NCI-H2171 treated with DMSO at 0.1 percent for 48 hours (cell line): ENCODE data around the gene RPLP1.

ENCODE experiments used
- DNase-seq: peaks from one replicate; lab custom pipeline; 2025; lab: John Stamatoyannopoulos, UW

RPLP1 gene

DNA sequence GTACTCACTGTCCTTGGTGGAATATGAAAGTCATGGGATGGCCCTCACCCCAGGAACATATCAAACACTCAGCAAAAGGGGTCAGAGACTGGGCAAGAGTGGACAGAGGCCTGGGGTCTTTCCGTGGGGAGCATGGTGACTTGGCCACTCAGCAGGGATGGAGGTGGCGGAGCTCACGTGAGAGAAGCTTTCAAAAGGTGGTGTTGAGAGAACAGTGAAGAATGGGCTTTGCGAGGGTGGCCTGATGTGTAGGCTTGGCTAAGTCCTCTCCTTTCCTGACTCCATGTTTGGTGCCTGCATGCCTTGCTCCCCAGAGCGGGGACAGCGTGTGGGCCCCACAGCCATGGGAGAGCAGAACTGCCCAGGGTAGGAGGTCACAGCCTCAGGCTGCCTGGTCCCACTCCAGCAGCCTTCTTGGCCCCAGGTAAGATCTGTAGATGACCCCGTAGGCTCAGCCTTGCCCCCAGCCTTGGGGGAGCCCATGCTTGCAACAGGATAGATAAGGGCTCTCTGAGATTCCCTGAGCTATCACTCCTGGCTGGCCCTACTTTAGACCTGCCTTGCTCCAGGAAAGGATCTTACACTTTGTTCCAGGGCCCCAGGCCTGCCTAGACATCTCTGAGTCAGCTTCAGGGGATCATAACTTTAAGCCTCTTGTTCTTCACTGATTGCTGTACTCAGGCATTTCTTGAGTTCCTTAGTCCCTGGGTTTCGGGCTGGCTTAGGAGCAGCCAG lies 17.0 kb downstream of the RPLP1 start:
- DNase-seq = no peak

DNA sequence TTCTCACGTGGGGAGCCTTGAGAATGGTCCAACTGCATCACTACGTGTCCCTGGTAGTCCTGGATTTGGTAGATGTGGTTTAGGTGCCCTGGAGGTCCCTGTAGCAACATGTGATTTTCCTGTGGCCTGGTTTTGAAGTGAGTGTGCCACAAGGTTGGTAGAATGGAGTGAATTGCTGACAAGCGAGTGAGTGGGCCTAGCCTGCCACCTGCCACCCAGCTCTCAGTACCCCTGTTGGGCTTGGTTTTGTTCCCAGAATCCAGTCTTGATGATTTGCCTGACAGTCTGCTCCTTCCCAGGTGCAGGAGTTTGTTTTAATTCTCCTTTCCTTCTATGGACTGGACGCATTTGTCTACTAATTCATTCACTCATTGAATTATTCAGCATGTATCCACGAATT lies 19.4 kb downstream of the RPLP1 start:
- DNase-seq = no peak

DNA sequence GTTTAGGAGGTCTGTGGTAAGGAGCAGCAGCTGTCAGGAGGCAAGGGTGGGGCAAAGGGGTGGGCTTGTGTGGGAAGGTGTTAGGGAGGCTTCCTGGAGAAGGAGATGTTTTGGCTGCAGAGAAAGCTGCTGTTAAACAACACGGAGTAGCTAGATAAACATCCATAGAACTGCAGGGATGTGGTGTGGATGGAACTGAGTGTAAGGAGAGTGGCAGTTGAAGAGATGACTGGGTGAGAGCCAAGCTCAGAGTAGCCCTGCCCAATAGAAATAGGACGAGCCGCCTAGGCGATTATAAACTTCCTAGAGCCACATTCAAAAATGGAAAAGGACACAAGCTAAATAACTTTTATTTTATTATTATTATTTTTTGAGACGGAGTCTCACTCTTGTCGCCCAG lies 19.9 kb downstream of the RPLP1 start:
- DNase-seq = no peak

DNA sequence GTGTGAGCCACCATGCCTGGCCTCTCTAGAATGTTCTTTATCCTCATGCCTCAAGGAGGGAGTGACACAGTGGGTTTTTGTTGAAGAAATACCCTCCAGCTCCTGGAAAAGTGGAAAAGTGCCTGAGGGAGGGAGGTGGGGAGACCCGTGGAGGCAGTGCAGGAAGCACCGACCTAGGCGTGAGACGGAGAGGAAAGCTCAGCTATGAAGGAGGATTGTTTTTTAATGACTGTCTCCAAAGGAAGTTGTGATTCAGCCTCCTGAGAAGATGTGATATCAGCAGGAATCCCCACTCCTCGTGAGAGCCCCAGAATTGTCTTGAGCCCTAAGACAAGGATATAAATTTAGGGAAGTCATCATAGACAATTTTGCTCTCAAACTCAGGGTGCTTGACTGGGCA lies 21.7 kb downstream of the RPLP1 start:
- no peak for DNase-seq

DNA sequence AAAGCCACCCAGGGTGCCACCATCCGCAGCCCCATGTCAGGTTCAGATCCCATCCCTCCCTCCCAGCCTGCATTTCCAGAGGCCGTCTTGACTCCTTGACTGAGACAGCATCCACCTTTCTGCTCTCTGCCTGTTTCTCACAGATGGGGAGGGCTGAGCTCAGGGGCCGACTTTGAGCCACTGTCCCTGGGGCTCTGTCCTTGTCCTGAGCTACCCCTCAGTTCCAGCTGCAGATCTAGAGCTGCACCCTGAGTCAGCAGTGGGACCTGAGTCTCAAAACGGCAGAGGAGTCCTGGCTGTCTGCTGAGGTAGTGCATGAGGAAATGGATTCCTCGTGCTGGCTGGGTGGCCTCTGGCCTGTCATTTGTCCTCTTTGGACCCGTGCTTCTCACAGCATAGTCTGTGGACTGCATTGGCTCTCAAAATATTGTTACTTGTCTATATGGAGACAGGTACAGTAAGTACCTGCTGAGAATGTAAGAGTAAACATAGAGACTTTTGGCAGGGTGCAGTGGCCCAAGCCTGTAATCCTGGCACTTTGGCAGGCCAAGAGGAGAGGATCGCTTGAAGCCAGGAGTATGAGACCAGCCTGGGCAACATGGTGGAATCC lies 22.3 kb downstream of the RPLP1 start:
- DNase-seq = no peak

DNA sequence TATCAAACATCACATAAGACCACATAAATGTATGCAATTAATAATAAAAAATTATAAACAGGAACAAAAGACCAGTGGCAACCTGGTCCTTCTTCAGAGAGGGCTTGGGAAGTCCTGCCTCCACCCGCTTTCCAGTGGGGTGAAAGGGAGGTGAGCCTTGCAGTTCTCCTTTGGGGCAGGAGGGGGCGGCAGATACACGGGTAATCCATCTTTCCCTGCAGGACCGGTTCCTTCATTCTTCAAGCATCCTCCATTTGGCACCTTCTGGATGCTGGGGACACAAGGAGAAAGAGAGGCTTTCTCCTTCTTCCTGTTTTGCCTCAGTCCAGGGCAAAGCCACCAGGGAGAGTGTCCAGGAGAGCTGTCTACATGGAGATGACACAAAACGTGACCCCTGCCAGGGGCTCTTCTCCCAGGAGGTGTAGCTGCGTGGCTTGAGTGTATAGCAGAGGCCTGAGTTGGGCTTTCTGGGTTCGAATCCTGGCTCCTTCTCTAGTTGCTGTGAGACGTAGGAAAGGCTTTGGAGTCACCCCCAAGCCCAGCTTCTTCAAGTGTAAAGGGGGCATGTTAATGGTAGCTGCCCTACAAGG lies 23.2 kb downstream of the RPLP1 start:
- DNase-seq = peak; percentile 65

DNA sequence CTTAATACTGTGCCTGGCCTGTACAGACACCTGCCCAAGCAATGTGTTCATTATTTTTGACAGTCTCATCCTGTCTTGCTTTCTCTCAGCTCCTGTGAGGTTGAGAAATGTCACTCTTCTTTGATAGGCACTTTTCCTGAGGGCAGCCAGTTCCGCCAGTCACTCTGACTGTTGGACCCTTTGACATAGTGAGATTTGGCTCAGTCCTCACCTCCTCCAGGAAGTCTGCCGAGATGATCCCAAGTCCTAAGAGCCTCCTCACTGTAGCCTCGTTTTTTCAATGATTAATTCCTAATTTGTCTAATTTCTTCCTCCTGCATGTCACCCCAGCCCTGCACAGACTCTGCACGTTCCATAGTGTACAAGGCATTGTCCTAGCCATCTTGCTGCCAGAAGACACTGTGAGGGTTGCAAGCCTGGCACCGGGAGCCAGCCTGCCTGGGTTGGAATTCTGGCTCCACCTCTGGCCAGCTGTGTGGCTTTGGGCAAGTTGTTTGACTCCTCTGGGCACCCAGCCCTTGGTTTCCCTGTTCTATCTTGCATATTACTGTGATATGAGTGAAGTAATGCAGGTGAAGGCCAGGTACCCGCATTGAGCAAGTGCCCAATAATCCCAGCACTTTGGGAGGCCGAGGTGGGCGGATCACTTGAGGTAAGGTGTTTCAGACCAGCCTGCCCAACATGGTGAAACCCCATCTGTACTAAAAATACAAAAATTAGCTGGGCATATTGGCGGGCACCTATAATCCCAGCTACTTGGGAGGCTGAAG lies 24.3 kb downstream of the RPLP1 start:
- DNase-seq = no peak

DNA sequence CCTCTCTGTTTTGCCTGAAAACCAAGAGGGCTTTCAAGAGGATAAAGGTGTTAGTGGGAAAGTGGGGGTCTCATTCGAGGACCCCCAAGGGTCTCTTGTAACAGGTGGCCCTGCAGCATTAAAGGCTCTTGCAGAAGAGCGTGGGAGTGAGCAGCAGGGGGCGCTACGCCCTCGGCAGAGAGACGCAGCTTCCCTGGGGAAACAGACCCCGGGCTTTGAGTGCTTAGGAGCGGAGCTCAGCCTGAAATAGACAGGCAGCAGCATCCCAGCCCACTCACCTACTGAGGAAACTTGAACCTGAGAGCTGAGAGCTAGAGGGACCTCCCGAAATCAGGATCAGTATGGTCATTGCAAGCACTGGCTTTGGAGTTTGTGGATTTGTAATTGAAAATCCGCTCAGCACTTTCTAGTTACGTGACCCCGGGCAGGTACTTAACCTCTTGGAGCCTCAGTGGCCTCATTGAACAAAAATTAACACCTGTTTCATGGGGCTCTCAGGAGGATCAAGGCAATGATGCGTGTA lies 25.7 kb downstream of the RPLP1 start:
- peak; percentile 87 for DNase-seq

DNA sequence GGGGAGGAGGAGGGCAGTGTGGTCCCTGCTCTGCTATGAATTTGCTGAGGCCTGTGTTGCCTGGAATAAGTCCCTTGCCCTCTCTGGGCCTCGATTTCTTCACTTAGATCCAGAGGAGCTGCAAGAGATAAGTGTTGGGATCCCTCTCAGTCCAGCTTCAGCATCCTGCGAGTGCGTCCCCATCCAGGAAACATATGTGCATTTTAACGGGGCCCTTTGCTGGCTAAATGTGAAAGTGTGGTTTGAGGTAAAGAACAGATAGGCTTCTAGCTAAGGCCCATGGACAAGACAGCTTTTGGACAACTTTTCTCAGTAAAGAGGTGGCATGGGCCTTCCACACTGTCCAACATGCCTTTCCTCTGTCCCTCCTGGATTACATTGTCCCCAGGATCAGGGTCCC lies 26.5 kb downstream of the RPLP1 start:
- DNase-seq = no peak

DNA sequence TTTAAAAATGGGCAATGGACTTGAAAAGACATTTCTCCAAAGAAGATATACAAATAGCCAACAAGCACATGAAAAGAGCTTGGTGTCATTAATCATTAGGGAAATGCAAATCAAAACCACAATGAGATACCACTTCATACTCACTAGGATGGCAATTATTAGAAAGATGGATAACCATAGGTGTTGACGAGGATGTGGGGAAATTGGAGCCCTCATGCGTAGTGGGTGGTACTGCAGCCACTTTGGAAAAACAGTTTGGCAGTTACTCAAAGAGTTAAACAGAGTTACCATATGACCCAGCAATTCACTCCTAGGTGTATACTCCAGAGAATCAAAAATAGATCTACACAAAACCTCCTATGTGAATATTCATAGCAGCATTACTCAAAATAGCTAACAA lies 27.4 kb downstream of the RPLP1 start:
- no peak for DNase-seq

DNA sequence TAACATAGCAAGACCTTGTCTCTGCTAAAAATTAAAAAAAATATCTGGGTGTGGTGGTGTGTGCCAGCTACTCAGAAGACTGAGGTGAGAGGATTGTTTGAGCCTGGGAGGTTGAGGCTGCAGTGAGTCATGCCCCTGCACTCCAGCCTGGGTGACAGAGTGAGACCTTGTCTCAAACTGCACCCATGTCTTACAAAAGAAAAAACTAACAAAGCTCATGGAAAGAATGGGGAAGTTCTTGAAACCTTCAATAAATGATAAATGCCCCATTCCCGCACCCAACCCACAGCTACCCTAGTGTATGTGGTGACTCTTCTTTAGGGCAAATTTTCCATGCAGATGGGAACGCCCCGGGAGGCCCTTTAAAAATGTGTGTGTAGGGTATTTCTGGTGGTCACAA lies 28.3 kb downstream of the RPLP1 start:
- DNase-seq = no peak

DNA sequence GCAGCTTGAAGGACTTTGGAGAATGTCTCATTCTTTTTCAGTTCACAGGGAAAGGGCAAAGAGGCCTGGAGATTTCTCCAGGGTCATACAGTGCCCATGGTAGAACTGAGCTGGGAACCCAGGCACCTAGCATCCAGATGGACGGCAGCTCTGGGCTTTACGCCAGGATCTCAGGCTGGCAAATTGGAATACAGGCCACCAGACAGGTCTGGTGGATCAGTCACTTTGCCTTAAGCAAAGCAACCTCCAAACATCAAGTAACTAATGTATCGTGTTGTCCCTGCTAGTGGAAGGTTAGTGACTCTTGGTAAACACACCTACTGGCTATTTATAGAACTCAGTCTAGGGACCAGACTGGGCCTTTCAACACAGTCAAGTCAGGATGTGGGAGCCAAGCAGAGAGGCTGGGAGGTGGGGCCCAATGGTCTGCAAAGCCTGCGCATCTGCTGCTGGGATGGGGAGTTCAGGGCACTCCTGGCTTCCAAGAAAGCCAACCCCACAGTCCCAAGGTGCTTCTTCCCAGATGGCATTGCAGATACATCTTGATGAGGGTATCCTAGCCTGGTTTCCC lies 30.2 kb downstream of the RPLP1 start:
- DNase-seq = no peak

DNA sequence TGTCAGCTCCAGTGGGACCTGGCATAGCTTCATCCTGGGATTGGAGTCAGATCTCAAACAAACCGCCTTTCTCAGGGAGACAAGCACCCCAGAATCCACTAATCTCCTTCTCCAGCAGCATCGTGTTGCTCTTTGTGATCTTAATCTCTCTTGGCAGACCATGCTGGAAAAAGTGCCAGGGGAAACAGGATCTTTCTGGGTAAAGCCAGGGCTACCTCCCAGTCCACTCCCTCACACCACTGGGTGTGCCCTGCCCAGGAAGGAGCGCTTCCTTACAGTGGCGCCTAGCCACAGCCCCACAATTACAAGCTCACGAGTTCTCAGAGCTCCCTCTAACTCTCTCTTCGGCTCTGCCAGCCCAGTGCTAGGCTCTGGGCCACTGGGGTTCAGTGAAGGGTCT lies 32.2 kb downstream of the RPLP1 start:
- no peak for DNase-seq

DNA sequence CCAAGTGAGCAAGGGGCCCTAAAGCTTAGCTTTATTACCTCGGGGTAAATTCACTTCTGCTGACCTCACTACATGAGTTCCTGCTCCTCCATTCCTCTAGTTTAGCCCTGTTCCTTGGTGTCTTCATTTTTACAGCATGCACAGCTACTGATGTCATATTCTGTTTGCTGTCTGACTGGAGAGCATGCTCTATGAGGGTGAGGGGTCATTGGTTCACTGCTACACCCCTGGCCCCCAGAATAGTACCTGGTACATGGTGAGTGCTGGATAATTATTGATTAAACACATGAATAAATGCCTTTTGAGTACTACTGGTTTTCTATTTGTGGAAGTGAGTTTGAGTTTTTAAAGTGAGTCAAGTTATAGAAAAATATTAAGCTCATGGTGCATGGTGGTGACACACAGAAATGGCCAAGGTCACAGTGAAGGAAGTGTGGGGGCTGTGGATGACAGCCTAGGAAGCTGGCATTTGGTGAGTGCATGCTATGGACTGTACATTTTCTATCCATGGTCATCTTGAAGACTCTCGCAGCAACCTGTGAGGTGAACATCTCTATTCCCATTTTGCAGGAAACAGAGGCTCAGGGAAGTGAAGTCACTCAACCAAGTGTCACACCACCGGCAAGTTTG lies 34.0 kb downstream of the RPLP1 start:
- no peak for DNase-seq

DNA sequence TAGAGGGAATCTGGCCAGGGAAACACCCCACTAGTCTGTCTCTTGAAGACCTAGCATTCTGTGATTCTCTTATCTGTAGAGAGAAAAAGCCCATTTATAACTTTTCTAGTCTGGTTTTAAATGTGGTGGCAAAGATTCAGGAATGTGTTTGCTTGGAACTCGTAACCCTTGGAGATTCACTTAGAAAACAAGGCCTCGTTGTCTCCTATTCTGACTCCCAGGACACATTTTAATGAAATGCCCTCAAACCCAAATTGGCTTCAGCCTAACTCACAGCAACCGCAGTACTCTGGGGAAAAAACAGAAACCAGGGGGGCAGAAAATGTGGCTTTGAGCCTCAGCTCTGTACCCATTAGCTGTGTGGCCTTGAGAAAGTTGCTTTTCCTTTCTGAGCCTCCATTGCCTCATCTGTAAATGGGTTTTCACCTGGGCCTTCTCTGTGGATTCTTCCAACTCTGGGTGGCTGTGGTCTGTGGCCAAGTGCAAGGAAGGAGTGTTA lies 36.5 kb downstream of the RPLP1 start:
- no peak for DNase-seq

DNA sequence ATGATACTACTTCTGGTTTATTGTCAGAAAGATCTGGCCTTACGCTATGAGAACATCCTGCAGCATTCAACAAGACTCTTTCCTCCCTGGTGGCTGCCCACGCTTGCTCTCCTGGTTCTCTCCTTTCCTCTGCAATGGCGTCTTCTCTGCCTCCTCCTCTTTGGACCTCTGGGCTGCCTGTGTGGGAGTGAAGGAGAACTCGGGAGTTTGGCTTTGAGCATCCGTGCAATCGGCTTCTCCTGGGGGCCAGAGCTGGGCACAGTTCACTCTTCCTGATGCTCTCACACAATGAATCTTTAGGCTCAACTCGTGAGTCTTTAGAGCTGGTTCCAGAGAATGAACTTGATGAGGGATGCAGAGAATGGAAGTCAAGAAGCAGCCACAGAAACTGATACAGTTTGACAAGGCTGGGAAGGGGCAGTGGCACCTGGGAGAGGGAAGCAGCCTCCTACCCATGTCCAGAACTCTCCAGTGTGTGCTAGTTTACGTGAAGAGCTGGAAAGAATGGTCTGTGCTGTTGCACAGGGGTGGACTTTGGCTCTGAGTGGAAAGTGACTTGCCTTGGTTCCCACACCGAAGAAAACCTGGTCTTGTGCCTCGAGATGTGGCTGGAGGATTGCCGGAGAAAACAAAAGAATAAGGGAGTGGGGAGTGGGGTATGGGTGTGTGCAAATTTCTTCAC lies 37.9 kb downstream of the RPLP1 start:
- no peak for DNase-seq

DNA sequence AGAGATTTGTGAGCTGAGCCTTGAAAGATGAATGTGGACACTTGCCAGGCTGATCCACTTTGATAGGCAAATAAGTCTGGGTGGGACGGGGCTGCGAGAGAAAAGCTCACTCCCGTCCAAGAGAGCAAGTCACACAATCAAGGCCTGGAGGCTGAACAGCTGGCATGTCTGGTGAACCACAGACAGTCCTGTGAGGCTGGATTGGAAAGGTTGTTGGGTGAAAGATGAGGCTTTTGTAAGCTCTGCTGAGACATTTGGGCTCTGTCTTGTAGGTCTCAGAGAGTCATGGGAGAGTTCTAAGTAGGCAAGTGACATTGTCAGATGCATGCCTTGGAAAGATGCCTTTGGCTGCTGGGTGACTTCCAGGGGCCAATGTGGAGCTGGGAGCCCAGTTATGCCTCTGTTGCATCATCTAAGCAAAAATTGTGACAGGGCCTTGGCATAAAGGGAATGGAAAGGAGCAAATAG lies 38.5 kb downstream of the RPLP1 start:
- no peak for DNase-seq

DNA sequence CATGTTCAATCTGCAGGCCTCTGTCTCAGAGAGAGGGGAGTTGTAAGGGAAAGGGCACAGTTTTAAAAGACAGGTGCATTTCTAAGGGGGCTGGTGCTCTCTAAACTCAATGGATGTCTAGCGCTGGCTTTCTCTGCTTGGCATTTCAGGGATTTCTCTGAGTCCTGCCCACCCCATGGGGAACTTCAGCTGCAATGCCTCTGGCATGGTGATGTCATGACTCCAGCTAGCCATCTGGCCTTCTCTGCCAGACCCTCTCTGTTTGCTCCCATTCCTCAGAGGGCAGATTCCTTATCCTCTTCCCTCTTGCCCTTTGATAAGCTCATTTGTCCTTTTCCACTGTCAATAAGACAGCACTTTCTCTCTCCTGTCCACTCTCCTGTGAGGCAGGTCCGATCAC lies 40.8 kb downstream of the RPLP1 start:
- DNase-seq = no peak

DNA sequence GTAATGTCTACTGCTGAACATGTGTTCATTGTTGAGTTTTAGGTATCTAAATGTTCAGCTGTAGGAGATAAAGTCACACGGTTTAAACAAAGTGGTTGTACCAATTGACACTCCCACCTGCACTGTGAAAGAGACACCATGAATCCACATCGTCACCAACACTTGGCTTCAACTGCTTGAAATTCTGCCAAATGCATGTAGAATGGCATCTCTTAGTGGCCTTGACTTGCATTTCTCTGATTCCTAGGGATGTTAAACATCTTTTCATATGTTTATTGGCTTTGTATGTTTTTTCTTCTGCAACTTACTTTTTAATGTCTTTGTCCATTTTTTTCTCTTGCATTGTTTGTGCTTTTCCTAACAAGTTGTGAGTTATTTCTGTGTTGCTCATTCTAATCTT lies 43.4 kb downstream of the RPLP1 start:
- DNase-seq = no peak

DNA sequence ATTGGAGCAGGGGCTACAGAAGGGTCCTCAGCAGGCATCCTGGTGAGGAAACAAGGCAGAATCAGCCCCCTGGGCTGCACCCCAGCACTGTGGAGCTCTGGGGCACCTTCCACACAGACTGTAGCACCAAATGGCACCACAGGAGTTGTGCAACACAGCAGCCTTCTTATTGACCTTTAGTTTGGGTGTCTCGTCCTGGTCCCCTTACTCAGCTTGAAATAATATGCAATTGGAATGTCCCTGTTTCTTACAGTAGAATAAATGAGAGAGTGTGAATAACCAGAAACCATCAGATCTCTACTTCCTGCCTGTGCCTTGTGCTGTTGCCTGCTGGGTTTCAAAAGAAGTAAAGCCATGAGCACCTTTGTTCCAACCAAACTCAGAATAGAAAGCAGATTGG lies 44.5 kb downstream of the RPLP1 start:
- no peak for DNase-seq

DNA sequence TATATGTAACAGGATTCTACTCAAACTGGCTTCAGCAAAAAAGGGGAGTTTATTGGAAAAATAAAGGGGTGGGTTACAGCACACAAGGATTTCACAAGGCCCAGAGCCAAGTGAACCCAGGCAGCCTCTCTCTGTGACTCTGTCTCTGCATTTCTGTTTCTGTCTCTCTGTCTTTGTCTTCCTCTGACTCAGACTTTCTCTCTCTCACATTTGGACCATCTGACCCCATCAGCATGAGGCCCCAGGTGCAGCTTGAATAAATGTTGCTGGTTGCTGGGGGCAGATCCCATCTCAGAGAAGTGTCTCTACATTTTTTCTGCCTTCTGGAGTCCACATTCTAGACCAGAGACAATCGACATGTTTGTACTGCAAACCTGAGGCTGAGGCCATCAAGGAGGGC lies 45.0 kb downstream of the RPLP1 start:
- DNase-seq = no peak
